Measurements from ENCODE around the gene PRPF39. TPM values are rescaled to one million over a fixed set of nuclear protein-coding genes. Genes with fewer than 3 reads are reported as not detected.
A peak's percentile ranks its signal among the peaks of the same experiment; 100 is the strongest.

Gene PRPF39
- total and polyA plus RNA-seq, 2 experiments from 2014 or later = 18.6 to 19.8 TPM

GRCh38 chr14:45104561-45104960, 20.6 kb downstream of the PRPF39 start:
- TF ChIP-seq EZH2 (IDR thresholded peaks at IDR 0.05; ENCODE audit: insufficient read depth, poor library complexity, severe bottlenecking) = no peak
- Histone ChIP-seq H3F3A (ENCODE audit: insufficient read depth) (peaks cover 5% of the 10 kb centered on the region; the same call in 1 of the 2 replicates), H3K9ac (no peak overlapping the region), H3K27me3 (replicated peaks; ENCODE audit: insufficient read depth) (no peaks in the 10 kb centered on the region), H3K9me3 (ENCODE audit: low read depth) (no peaks in the 10 kb centered on the region), H3K4me2 (ENCODE audit: unreplicated experiment) (no peak overlapping the region), H3K4me1 (ENCODE audit: insufficient read depth) (no peaks in the 10 kb centered on the region), H3K27ac (no peak overlapping the region), H2AFZ (no peak overlapping the region), H3K4me3 (no peak overlapping the region), H4K20me1 (ENCODE audit: insufficient read depth) (no peaks in the 10 kb centered on the region), H3K9me2 (ENCODE audit: insufficient read depth) (no peaks in the 10 kb centered on the region), H3K36me3 (ENCODE audit: low read depth) (peaks cover 71% of the 10 kb centered on the region), H3K79me2 (ENCODE audit: insufficient read depth) (peaks cover 66% of the 10 kb centered on the region)
- in situ Hi-C loops (cut with MboI) = no loop called here
- no peak for DNase-seq
- 96 to 97% methylated on average over 1 of the region's 1 CpG for WGBS, 2 experiments (ENCODE audit: low coverage in 1 of 2, low lambda C conversion rate in 2 of 2, missing lambda C conversion rate in 2 of 2)

- H3K36me3 ChIP-seq (ENCODE audit: low read depth) = peaks cover 78% of the 10 kb centered on the region
- peak; percentile 16 for DNase-seq
Observed at GRCh38 chr14:45112896-45113781, 29.2 kb downstream of the PRPF39 start.

GRCh38 chr14:45114327-45114726, 30.4 kb downstream of the PRPF39 start:
- no peak for TF ChIP-seq EZH2phosphoT487 (IDR thresholded peaks at IDR 0.05; ENCODE audit: insufficient read depth, low read depth)
- TF ChIP-seq EZH2 (IDR thresholded peaks at IDR 0.05; ENCODE audit: insufficient read depth, poor library complexity, severe bottlenecking) = no peak
- no peaks in the 10 kb centered on the region for H3K9me3 ChIP-seq (ENCODE audit: low read depth)
- H3K79me2 ChIP-seq (ENCODE audit: insufficient read depth) = peaks cover 39% of the 10 kb centered on the region
- H3K4me1 ChIP-seq (ENCODE audit: insufficient read depth) = 0 out of 2 replicates have a peak, but pooled peaks cover 5% of the 10 kb centered on the region
- no peaks in the 10 kb centered on the region for H3K9me2 ChIP-seq (ENCODE audit: insufficient read depth)
- H3K9ac ChIP-seq = no peak overlapping the region
- no peak for DNase-seq
- H3K27ac ChIP-seq = no peak overlapping the region
- H2AFZ ChIP-seq = no peak overlapping the region
- peaks cover 25% of the 10 kb centered on the region; the same call in 1 of the 2 replicates for H3F3A ChIP-seq (ENCODE audit: insufficient read depth)
- no peak overlapping the region for H3K4me2 ChIP-seq (ENCODE audit: unreplicated experiment)
- H3K27me3 ChIP-seq (replicated peaks; ENCODE audit: insufficient read depth) = no peaks in the 10 kb centered on the region
- in situ Hi-C loops (cut with MboI) = no loop called here
- H4K20me1 ChIP-seq (ENCODE audit: insufficient read depth) = no peaks in the 10 kb centered on the region
- WGBS, 2 experiments (ENCODE audit: low coverage in 1 of 2, low lambda C conversion rate in 2 of 2, missing lambda C conversion rate in 2 of 2) = 48 to 57% methylated on average over 3 of the region's 3 CpGs
- peaks cover 83% of the 10 kb centered on the region for H3K36me3 ChIP-seq (ENCODE audit: low read depth)
- no peak overlapping the region for H3K4me3 ChIP-seq

More at GRCh38 chr14:45112896-45113781, 29.2 kb downstream of the PRPF39 start:
- H3K9me2 ChIP-seq (ENCODE audit: insufficient read depth) = no peaks in the 10 kb centered on the region
- H3K4me2 ChIP-seq (ENCODE audit: unreplicated experiment) = no peak overlapping the region
- H3K27ac ChIP-seq = no peak overlapping the region
- H3K4me3 ChIP-seq = no peak overlapping the region
- no peaks in the 10 kb centered on the region for H3K9me3 ChIP-seq (ENCODE audit: low read depth)
- H3K4me1 ChIP-seq (ENCODE audit: insufficient read depth) = 0 out of 2 replicates have a peak, but pooled peaks cover 5% of the 10 kb centered on the region
- H2AFZ ChIP-seq = no peak overlapping the region
- no peaks in the 10 kb centered on the region for H3K27me3 ChIP-seq (replicated peaks; ENCODE audit: insufficient read depth)
- no peaks in the 10 kb centered on the region for H4K20me1 ChIP-seq (ENCODE audit: insufficient read depth)
- H3K9ac ChIP-seq = no peak overlapping the region
- in situ Hi-C loops (cut with MboI) = no loop called here
- peaks cover 25% of the 10 kb centered on the region for H3F3A ChIP-seq (ENCODE audit: insufficient read depth)
- 82 to 84% methylated on average over 6 of the region's 6 CpGs for WGBS, 2 experiments (ENCODE audit: low coverage in 1 of 2, low lambda C conversion rate in 2 of 2, missing lambda C conversion rate in 2 of 2)
- H3K79me2 ChIP-seq (ENCODE audit: insufficient read depth) = peaks cover 34% of the 10 kb centered on the region
- TF ChIP-seq EZH2 (IDR thresholded peaks at IDR 0.05; ENCODE audit: insufficient read depth, poor library complexity, severe bottlenecking) = no peak
- no peak for TF ChIP-seq EZH2phosphoT487 (IDR thresholded peaks at IDR 0.05; ENCODE audit: insufficient read depth, low read depth)

- no peak for TF ChIP-seq EZH2phosphoT487 (IDR thresholded peaks at IDR 0.05; ENCODE audit: insufficient read depth, low read depth)
- no peak for TF ChIP-seq EZH2 (IDR thresholded peaks at IDR 0.05; ENCODE audit: insufficient read depth, poor library complexity, severe bottlenecking)
- Histone ChIP-seq H3F3A (ENCODE audit: insufficient read depth) (peaks cover 21% of the 10 kb centered on the region), H2AFZ (no peak overlapping the region), H3K9me3 (ENCODE audit: low read depth) (no peaks in the 10 kb centered on the region), H3K27me3 (replicated peaks; ENCODE audit: insufficient read depth) (no peaks in the 10 kb centered on the region), H3K4me1 (ENCODE audit: insufficient read depth) (no peaks in the 10 kb centered on the region), H3K9me2 (ENCODE audit: insufficient read depth) (no peaks in the 10 kb centered on the region), H3K4me2 (ENCODE audit: unreplicated experiment) (no peak overlapping the region), H3K36me3 (ENCODE audit: low read depth) (peaks cover 88% of the 10 kb centered on the region), H3K27ac (no peak overlapping the region), H3K9ac (no peak overlapping the region), H3K4me3 (no peak overlapping the region), H3K79me2 (ENCODE audit: insufficient read depth) (peaks cover 35% of the 10 kb centered on the region; the same call in 1 of the 2 replicates), H4K20me1 (ENCODE audit: insufficient read depth) (no peaks in the 10 kb centered on the region)
- in situ Hi-C loops (cut with MboI) = no loop called here
- no peak for DNase-seq
- 74 to 78% methylated on average over 6 of the region's 6 CpGs for WGBS, 2 experiments (ENCODE audit: low coverage in 1 of 2, low lambda C conversion rate in 2 of 2, missing lambda C conversion rate in 2 of 2)
Observed at GRCh38 chr14:45118594-45118993, 34.7 kb downstream of the PRPF39 start.
